ENCODE data around the gene SELPLG. TPM values are rescaled to one million over a fixed set of nuclear protein-coding genes. Genes with fewer than 3 reads are reported as not detected.

SELPLG gene
- total RNA-seq, 4 donors from 2014 or later = 2.4 to 9.4 (median 5.9) TPM

- TF ChIP-seq POLR2A (IDR thresholded peaks at IDR 0.05) = no peak
- TF ChIP-seq CTCF (IDR thresholded peaks at IDR 0.05) = no peak
- Histone ChIP-seq H3K9me3 (no peaks in the 10 kb centered on the region), H3K4me1 (peaks cover 0 to 17% (median 12%) of the 10 kb centered on the region in 4 donors), H3K4me3 (no peak overlapping the region), H3K27ac (peak overlapping the region in 1 of 4 donors; percentile 3), H3K36me3 (no peaks in the 10 kb centered on the region), H3K27me3 (no peaks in the 10 kb centered on the region)
- DNase-seq = no peak
Observed at GRCh38 chr12:108615918-108616317, 17.8 kb downstream of the SELPLG start.

GRCh38 chr12:108614639-108615038, 19.1 kb downstream of the SELPLG start:
- no peak overlapping the region for H3K4me3 ChIP-seq
- H3K36me3 ChIP-seq = no peaks in the 10 kb centered on the region
- H3K27me3 ChIP-seq = no peaks in the 10 kb centered on the region
- H3K9me3 ChIP-seq = no peaks in the 10 kb centered on the region
- peaks cover 0 to 17% (median 12%) of the 10 kb centered on the region in 4 donors for H3K4me1 ChIP-seq
- H3K27ac ChIP-seq = no peak overlapping the region
- TF ChIP-seq CTCF (IDR thresholded peaks at IDR 0.05) (no peak), POLR2A (IDR thresholded peaks at IDR 0.05) (no peak)
- DNase-seq = no peak

GRCh38 chr12:108614041-108614440, 19.7 kb downstream of the SELPLG start:
- Histone ChIP-seq H3K4me3 (no peak overlapping the region), H3K4me1 (peaks cover 0 to 17% (median 12%) of the 10 kb centered on the region in 4 donors), H3K27me3 (no peaks in the 10 kb centered on the region), H3K9me3 (no peaks in the 10 kb centered on the region), H3K36me3 (no peaks in the 10 kb centered on the region), H3K27ac (peak overlapping the region in 1 of 4 donors; percentile 46)
- TF ChIP-seq POLR2A (IDR thresholded peaks at IDR 0.05) (no peak), CTCF (IDR thresholded peaks at IDR 0.05) (no peak)
- no peak for DNase-seq

DNA sequence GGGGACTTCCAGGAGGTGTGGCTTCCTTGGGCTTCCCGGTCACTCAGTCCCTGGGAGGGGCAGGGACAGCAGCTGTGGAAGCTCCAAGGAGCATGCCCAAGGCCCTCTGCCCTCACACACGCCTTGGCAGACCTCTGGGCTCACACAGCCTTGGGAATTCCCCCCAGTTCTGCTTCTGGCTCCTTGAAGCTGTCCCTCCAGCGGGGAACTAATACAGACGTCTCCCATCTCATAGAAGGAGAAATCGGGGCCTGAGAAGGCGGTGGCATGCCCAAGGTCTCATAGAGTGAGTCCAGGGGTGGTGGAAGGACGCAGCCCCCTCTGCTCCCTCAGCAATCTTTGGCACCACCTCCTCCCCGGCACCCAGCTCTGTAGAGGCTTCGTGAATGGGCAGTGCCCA, 20.1 kb downstream of the SELPLG start:
- Histone ChIP-seq H3K4me1 (peaks cover 0 to 17% (median 12%) of the 10 kb centered on the region in 4 donors), H3K36me3 (no peaks in the 10 kb centered on the region), H3K4me3 (no peak overlapping the region), H3K9me3 (no peaks in the 10 kb centered on the region), H3K27ac (peak overlapping the region in 1 of 4 donors; percentile 46), H3K27me3 (no peaks in the 10 kb centered on the region)
- no peak for TF ChIP-seq CTCF (IDR thresholded peaks at IDR 0.05)
- TF ChIP-seq POLR2A (IDR thresholded peaks at IDR 0.05) = no peak
- DNase-seq = no peak

GRCh38 chr12:108612788-108613282, 20.9 kb downstream of the SELPLG start:
- H3K4me1 ChIP-seq = peaks cover 0 to 13% (median 10%) of the 10 kb centered on the region in 4 donors
- no peak overlapping the region for H3K27ac ChIP-seq
- no peaks in the 10 kb centered on the region for H3K9me3 ChIP-seq
- H3K4me3 ChIP-seq = no peak overlapping the region
- no peak for DNase-seq
- no peaks in the 10 kb centered on the region for H3K27me3 ChIP-seq
- TF ChIP-seq POLR2A (IDR thresholded peaks at IDR 0.05) = no peak
- TF ChIP-seq CTCF (IDR thresholded peaks at IDR 0.05) = no peak
- H3K36me3 ChIP-seq = no peaks in the 10 kb centered on the region

Measured in Peyer's patch (tissue), 4 donors.